Duodenal mucosa (tissue), 2 donors: ENCODE results near the gene PDE6G.
A peak's percentile ranks its signal among the peaks of the same experiment; 100 is the strongest.

Experiments used
- H3K27ac ChIP-seq: one replicate; pipeline ENCODE4 v1.7.0; 2013; ENCODE audit warnings: low read depth, low read length
- H3K27me3 ChIP-seq, 2 donors: one replicate each; pipeline ENCODE4 v1.7.0; 2013; ENCODE audit warnings: low read length in 2 of 2, control low read depth in 1 of 2; ENCODE audit not compliant: insufficient read depth in 2 of 2, control insufficient read depth in 1 of 2
- H3K36me3 ChIP-seq, 2 donors: one replicate each; pipeline ENCODE4 v1.7.0; 2013; ENCODE audit warnings: low read length in 2 of 2, control low read depth in 1 of 2; ENCODE audit not compliant: insufficient read depth in 2 of 2, control insufficient read depth in 1 of 2
- H3K4me1 ChIP-seq, 2 donors: one replicate each; pipeline ENCODE4 v1.7.0; 2013; ENCODE audit warnings: low read length in 2 of 2, control low read depth in 1 of 2; ENCODE audit not compliant: insufficient read depth in 2 of 2, control insufficient read depth in 1 of 2
- H3K4me3 ChIP-seq, 2 donors: one replicate each; pipeline ENCODE4 v1.7.0; 2013; ENCODE audit warnings: low read length in 2 of 2, low read depth in 1 of 2
- H3K9ac ChIP-seq, 2 donors: one replicate each; pipeline ENCODE4 v1.7.0; 2013; ENCODE audit warnings: low read length in 2 of 2, low read depth in 1 of 2
- H3K9me3 ChIP-seq, 2 donors: one replicate each; pipeline ENCODE4 v1.7.0; 2013; ENCODE audit warnings: low read length in 2 of 2, control low read depth in 1 of 2; ENCODE audit not compliant: control insufficient read depth in 1 of 2

The PDE6G gene

DNA sequence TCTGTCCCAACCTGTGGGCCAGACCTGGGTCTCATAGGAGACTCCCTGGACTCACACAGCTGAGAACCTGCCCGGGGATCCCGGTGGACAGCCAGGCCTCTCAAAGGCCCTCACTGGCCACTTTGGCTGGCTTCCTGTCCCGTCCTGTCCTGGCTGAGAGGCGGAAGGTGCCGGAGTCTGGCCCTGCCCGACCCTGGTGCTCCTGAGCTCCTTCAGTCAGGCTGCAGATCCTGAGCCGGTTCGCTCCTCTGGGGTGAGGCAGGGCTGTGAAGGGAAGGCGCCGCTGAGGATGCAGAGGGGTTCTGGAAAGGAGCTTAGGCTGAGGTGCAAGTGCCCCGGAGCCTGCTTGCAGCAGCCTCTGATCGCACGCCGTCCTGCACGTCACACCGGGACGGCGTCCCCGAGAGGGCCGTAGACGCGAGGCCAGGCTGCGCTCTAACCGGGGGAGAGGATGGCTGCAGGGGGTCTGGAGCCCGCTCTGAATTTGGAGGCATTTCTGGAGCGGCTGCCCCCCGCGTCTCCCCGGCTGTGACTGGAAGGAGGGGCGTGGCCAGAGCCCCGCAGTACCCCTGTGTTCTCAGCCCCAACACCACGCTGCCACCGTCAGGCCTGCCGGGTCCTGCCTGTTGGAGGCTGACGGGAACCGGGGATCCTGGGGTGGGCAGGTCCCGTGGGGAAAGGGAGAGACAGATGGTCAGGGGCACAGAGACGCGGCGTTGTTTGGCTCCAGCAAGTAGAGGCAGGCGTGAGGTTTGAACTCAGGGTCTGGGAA is 31.6 kb upstream of the PDE6G start:
- Histone ChIP-seq H3K36me3 (peaks cover 27 to 72% of the 10 kb centered on the region in 2 donors), H3K9me3 (no peaks in the 10 kb centered on the region), H3K9ac (no peak overlapping the region), H3K4me3 (no peak overlapping the region), H3K27me3 (no peaks in the 10 kb centered on the region), H3K27ac (no peak overlapping the region), H3K4me1 (peaks cover 14 to 16% of the 10 kb centered on the region in 2 donors)

DNA sequence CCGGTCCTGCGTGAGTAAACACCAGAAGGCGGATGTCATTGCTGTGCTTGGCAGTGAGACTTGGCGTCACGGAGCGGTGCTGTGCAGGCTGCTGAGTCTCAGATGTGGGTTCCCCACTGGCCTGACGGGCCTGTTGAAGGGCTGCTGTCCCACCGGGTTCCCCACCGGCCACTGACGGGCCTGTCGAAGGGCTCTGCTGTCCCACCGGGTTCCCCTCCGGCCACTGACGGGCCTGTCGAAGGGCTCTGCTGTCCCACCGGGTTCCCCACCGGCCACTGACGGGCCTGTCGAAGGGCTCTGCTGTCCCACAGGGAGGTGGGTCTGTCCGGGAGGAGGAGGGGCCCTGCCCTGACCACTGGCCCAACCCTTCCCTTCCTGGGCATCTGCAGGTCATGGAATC is 30.3 kb upstream of the PDE6G start:
- Histone ChIP-seq H3K36me3 (peaks cover 27 to 62% of the 10 kb centered on the region in 2 donors), H3K27me3 (no peaks in the 10 kb centered on the region), H3K4me1 (peaks cover 14 to 23% of the 10 kb centered on the region in 2 donors), H3K9me3 (no peaks in the 10 kb centered on the region), H3K27ac (no peak overlapping the region), H3K4me3 (no peak overlapping the region), H3K9ac (no peak overlapping the region)

DNA sequence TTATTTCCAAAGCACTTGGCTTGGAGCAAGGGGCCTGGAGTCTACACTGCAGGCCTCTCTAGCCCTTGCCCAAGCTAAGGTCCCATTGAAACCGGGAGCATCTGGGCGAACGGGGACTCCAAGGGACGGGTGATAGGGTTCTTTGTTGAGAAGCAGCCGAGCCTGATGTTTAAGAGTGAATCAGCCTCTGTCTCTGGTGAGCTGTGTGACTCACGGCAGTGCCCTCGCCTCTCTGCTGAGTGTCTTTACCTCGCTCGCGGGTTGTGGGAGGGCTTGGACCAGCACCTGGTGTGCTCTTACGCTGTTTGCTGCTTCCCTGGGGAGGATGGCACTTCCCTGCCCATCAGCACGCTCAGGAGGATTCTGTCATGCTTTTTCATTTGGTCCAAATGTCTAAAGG is 28.8 kb upstream of the PDE6G start:
- H3K4me1 ChIP-seq: peaks cover 14 to 23% of the 10 kb centered on the region in 2 donors
- peaks cover 25 to 50% of the 10 kb centered on the region in 2 donors for H3K36me3 ChIP-seq
- no peaks in the 10 kb centered on the region for H3K27me3 ChIP-seq
- no peak overlapping the region for H3K27ac ChIP-seq
- H3K9me3 ChIP-seq: no peaks in the 10 kb centered on the region
- H3K4me3 ChIP-seq: peak overlapping the region; percentile 92
- peak overlapping the region; percentile 84 to 88 for H3K9ac ChIP-seq

DNA sequence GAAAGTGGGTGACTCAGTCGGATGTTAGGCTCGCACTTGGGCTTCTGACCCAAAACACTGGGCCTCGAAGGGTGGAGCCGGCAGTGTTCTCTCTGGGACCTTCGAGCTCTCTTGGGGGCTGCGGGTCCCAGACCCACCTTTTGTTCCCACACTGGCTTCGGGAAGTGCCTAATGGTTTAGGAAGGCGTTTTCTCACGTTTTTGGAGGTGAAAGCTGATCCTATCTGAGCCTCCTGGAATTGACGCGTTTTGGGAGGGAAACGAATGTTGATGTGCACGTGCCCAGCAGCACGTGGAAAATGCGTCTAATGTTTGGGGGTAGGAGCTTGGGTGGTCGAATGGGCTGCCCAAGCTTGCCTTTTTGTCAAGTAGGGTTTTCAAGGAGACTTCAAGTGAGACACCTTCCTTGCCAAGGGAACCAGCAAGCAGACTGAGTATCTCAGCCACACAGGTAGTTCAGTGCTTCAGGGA is 28.1 kb upstream of the PDE6G start:
- H3K27me3 ChIP-seq: no peaks in the 10 kb centered on the region
- peak overlapping the region; percentile 92 for H3K4me3 ChIP-seq
- H3K4me1 ChIP-seq: peaks cover 14 to 23% of the 10 kb centered on the region in 2 donors
- peak overlapping the region; percentile 84 to 88 for H3K9ac ChIP-seq
- no peaks in the 10 kb centered on the region for H3K9me3 ChIP-seq
- H3K27ac ChIP-seq: peak overlapping the region; percentile 35
- peaks cover 28 to 44% of the 10 kb centered on the region in 2 donors for H3K36me3 ChIP-seq

DNA sequence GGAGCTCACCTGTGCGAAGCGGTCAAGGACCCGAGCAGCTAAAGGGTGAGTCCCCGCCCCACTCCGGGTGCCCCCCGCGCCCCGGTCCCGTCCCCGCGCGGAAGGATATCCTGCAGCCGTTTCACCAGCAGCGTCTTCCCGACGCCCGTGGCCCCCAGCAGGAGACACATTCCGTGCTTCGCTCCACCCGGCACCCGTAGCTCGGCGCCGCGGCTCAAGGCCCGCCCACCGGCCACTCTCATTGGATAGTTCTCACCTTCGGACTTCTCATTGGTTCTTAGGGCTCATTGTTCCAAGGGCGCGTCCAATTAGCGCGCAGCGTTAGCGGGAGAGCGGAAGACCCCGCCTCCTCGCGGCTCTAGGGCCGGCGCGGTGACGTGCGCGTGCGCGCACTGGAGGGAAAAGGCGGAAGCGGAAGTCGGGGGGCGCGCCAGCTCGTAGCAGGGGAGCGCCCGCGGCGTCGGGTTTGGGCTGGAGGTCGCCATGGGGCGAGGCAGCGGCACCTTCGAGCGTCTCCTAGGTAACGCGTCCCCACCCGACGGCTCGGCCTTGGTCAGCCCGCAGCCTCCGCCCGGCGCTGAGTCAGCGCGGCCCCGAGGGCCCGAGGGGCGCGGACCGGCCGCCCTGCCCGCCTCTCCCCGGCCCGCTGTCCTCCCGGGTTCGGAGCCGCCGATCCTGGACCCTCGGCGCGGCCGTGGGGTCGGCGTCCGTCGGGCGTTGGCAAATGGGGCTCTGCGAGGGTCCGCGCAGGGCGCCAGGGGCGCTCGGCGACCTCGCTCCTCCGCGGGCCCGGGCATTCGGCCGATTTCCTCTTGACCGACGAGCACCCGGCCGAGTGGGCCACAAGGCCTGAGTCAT is 27.5 kb upstream of the PDE6G start, which contains the start of the genes ARL16 and HGS:
ARL16 (minus strand) TSS at position 214 of the 858 bp plus-strand sequence; CDS start at position 170, 44 bp downstream.
HGS (plus strand) TSS at position 428 of the 858 bp plus-strand sequence; CDS start at position 484, 56 bp downstream.
- peaks cover 27 to 37% of the 10 kb centered on the region in 2 donors for H3K36me3 ChIP-seq
- H3K4me1 ChIP-seq: peaks cover 14 to 23% of the 10 kb centered on the region in 2 donors

DNA sequence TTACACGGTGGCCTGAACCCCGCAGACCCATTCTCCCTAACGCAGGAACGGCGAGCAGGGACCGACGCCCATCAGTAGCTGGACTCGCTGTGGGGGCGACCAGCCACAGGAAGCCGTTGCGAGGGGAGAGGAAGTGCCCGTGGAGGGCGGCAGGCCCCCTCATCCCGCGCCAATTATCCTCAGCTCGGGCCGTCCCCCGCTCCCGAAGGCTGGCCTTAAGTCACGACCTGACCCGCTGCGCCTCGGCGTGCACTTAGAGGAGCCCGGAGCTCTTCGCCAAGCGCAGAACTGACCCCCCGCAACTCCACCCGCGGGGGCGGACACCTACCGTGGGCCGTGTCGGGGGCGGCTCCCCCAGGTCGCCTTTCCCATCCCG is 26.9 kb upstream of the PDE6G start:
- H3K36me3 ChIP-seq: peaks cover 23 to 31% of the 10 kb centered on the region in 2 donors
- H3K27ac ChIP-seq: peak overlapping the region; percentile 32
- H3K4me3 ChIP-seq: peak overlapping the region; percentile 89 to 92

More for the DNA sequence above, 27.5 kb upstream of the PDE6G start, which contains the start of the genes ARL16 and HGS:
- Histone ChIP-seq H3K9ac (peak within 1 kb of the TSS; percentile 85 to 88), H3K27ac (peak within 1 kb of the TSS; percentile 35), H3K27me3 (no peaks in the 10 kb centered on the region), H3K9me3 (no peaks in the 10 kb centered on the region), H3K4me3 (peak within 1 kb of the TSS; percentile 92)

DNA sequence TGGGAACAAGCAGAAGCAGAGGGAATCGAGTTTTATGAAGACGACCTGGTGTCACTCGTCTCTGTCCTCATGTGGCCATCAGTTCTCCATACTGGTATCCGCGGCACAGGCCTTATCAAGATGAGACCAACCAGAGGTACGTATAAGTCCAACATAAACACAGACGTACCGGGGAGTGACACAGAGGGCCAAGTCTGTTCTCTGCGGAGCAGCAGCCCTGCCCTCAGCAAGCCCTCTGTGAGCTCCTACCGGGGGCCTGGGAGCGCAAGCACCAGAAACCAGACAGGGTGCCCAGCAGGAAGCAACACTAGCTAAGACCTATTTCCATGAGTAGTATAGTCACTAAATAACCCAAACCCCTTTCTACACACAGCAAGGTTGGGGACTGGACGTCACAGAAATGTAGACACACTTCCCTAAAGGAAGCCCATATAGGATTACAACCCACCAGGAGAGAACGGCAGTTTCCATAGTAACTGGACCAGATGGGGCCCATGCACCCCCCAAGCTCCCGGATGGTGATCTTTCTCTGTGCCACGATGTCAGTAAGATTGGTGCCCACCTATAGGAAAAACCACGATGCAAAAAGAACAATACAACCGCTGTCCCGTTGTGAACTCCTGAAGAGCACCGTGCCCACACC is 26.3 kb upstream of the PDE6G start:
- no peaks in the 10 kb centered on the region for H3K27me3 ChIP-seq
- H3K9me3 ChIP-seq: no peaks in the 10 kb centered on the region
- peak overlapping the region; percentile 83 to 85 for H3K9ac ChIP-seq
- H3K36me3 ChIP-seq: peaks cover 23 to 26% of the 10 kb centered on the region in 2 donors
- peak overlapping the region; percentile 89 to 92 for H3K4me3 ChIP-seq
- H3K27ac ChIP-seq: no peak overlapping the region
- peaks cover 14 to 23% of the 10 kb centered on the region in 2 donors for H3K4me1 ChIP-seq

More for the DNA sequence above, 26.9 kb upstream of the PDE6G start:
- Histone ChIP-seq H3K9ac (peak overlapping the region; percentile 83 to 85), H3K4me1 (peaks cover 14 to 23% of the 10 kb centered on the region in 2 donors), H3K9me3 (no peaks in the 10 kb centered on the region), H3K27me3 (no peaks in the 10 kb centered on the region)

DNA sequence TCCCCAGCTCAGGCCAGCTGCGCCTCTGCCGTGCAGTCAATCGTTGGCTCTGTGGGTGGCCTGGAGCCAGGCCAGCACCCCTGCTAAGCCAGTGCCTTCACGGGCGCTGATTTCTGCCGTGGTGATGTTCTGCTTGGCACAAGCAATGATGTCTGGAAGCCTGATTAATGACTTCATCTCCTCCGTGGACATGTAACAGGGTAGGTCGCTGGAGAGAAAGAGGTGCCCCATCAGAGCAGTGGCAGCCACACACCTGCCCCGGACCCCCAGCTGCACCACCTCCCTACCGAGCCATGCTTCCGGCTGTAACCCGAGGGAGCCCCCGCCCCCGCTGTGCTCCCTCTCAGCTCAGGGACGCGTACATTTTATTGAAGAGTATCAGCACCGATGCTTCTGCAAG is 25.3 kb upstream of the PDE6G start:
- no peak overlapping the region for H3K4me3 ChIP-seq
- H3K9me3 ChIP-seq: no peaks in the 10 kb centered on the region
- H3K27ac ChIP-seq: no peak overlapping the region
- peaks cover 14 to 23% of the 10 kb centered on the region in 2 donors for H3K4me1 ChIP-seq
- H3K9ac ChIP-seq: no peak overlapping the region
- peaks cover 14 to 16% of the 10 kb centered on the region in 2 donors for H3K36me3 ChIP-seq
- H3K27me3 ChIP-seq: no peaks in the 10 kb centered on the region

DNA sequence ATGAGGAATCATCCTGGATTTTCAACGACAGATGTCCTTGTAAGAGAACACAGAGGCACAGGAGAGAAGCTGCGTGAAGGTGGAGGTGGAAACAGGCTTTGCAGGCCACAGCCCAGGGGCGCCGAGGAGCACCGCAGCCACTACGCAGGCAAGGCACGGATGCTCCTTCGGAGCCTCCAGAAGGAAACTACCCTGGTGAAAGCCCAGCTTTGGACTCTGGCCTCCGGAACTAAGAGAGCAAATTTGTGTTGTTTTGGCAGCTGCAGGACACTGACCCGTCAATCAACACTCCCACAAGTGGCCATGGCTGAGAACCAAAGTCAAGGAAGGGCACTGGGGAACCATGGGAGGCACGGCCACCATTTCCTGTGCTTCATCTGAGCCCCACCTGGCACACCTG is 23.8 kb upstream of the PDE6G start:
- H3K27ac ChIP-seq: no peak overlapping the region
- H3K36me3 ChIP-seq: peaks cover 3 to 4% of the 10 kb centered on the region in 2 donors
- peaks cover 8 to 18% of the 10 kb centered on the region in 2 donors for H3K4me1 ChIP-seq
- no peaks in the 10 kb centered on the region for H3K9me3 ChIP-seq
- H3K4me3 ChIP-seq: no peak overlapping the region
- no peaks in the 10 kb centered on the region for H3K27me3 ChIP-seq
- H3K9ac ChIP-seq: no peak overlapping the region
